ENCODE results near the gene MYL9.

DNA sequence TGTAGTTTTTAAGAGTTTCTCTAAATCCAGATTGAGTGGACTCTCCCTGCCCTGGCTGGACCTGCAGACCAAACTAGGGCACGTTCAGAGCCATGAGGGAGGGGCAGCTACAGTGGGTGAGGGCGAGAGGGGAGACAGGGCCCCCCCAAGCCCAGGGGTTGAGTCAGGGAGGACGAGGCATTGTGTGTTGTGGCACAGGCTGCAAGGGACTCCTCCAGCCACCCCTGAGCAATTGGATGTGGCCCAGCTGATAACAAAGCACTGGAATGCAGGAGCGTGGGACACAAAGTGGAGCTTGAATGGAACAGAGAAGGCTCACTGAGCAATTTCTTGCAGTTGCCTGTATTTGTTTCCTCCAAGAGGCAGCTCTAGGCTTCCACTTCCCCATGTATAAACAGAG, 43.5 kb upstream of the MYL9 start:
- TF ChIP-seq, protein P1, sequence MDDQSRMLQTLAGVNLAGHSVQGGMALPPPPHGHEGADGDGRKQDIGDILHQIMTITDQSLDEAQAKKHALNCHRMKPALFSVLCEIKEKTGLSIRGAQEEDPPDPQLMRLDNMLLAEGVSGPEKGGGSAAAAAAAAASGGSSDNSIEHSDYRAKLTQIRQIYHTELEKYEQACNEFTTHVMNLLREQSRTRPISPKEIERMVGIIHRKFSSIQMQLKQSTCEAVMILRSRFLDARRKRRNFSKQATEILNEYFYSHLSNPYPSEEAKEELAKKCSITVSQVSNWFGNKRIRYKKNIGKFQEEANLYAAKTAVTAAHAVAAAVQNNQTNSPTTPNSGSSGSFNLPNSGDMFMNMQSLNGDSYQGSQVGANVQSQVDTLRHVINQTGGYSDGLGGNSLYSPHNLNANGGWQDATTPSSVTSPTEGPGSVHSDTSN (IDR thresholded peaks at IDR 0.05) = no peak
- TF ChIP-seq KDM1A (IDR thresholded peaks at IDR 0.05; ENCODE audit: low read depth) (no peak), EHMT2 (IDR thresholded peaks at IDR 0.05; ENCODE audit: low read depth) (no peak), ZFP36 (IDR thresholded peaks at IDR 0.05; ENCODE audit: borderline replicate concordance, partially characterized antibody) (no peak), POLR2A (IDR thresholded peaks at IDR 0.05; ENCODE audit: low read length) (no peak), MAZ (IDR thresholded peaks at IDR 0.05; ENCODE audit: borderline replicate concordance, low read depth, low read length) (no peak)
- TF ChIP-seq, protein P2, sequence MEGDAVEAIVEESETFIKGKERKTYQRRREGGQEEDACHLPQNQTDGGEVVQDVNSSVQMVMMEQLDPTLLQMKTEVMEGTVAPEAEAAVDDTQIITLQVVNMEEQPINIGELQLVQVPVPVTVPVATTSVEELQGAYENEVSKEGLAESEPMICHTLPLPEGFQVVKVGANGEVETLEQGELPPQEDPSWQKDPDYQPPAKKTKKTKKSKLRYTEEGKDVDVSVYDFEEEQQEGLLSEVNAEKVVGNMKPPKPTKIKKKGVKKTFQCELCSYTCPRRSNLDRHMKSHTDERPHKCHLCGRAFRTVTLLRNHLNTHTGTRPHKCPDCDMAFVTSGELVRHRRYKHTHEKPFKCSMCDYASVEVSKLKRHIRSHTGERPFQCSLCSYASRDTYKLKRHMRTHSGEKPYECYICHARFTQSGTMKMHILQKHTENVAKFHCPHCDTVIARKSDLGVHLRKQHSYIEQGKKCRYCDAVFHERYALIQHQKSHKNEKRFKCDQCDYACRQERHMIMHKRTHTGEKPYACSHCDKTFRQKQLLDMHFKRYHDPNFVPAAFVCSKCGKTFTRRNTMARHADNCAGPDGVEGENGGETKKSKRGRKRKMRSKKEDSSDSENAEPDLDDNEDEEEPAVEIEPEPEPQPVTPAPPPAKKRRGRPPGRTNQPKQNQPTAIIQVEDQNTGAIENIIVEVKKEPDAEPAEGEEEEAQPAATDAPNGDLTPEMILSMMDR (IDR thresholded peaks at IDR 0.05) = no peak

All from A549 (cell line).